SIG-M5 (cell line): ENCODE measurements around the gene LTK.

Source experiments
- DNase-seq: peaks from one replicate; lab custom pipeline; 2025; lab: John Stamatoyannopoulos, UW

LTK gene

GRCh38 chr15:41513506-41514227 is at the start of gene LTK:
Gene LTK (minus strand): TSS chr15:41513827. CDS start chr15:41513709, 118 bp downstream.
- no peak for DNase-seq

- DNase-seq = no peak
These were observed 49.2 kb upstream of the LTK start for GRCh38 chr15:41562784-41563198.

GRCh38 chr15:41562244-41562643 is 48.6 kb upstream of the LTK start:
- no peak for DNase-seq

GRCh38 chr15:41561777-41562145 is 48.1 kb upstream of the LTK start:
- no peak for DNase-seq

GRCh38 chr15:41561104-41561776 is 47.6 kb upstream of the LTK start:
- no peak for DNase-seq

GRCh38 chr15:41560572-41560874 is 46.9 kb upstream of the LTK start:
- no peak for DNase-seq

GRCh38 chr15:41559239-41559782 is 45.7 kb upstream of the LTK start:
- DNase-seq = no peak

- DNase-seq = no peak
These were observed 45.0 kb upstream of the LTK start, which contains the start of gene TYRO3 for GRCh38 chr15:41558400-41559238. Gene TYRO3 (plus strand): TSS chr15:41559212. CDS start chr15:41559258, 46 bp downstream.

- no peak for DNase-seq
These were observed 44.2 kb upstream of the LTK start for GRCh38 chr15:41557673-41558399.

- no peak for DNase-seq
These were observed 43.0 kb upstream of the LTK start for GRCh38 chr15:41556677-41557076.

GRCh38 chr15:41554915-41555314 is 41.3 kb upstream of the LTK start:
- DNase-seq = no peak

- DNase-seq = no peak
These were observed 40.7 kb upstream of the LTK start for GRCh38 chr15:41554343-41554742.

GRCh38 chr15:41553731-41554130 is 40.1 kb upstream of the LTK start:
- DNase-seq = no peak

GRCh38 chr15:41550066-41550775 is 36.6 kb upstream of the LTK start:
- DNase-seq = no peak

GRCh38 chr15:41546851-41547786 is 33.5 kb upstream of the LTK start:
- no peak for DNase-seq

GRCh38 chr15:41545218-41545617 is 31.6 kb upstream of the LTK start:
- DNase-seq = no peak

GRCh38 chr15:41544650-41545015 is 31.0 kb upstream of the LTK start:
- no peak for DNase-seq

- DNase-seq = no peak
These were observed 29.9 kb upstream of the LTK start for GRCh38 chr15:41543521-41543870.

- DNase-seq = no peak
These were observed 23.2 kb upstream of the LTK start for GRCh38 chr15:41536866-41537265.

GRCh38 chr15:41535544-41535943 is 21.9 kb upstream of the LTK start:
- no peak for DNase-seq
